Renal pelvis (tissue), 4 donors: ENCODE measurements around the gene PPP2R2D. TPM values are rescaled to one million over a fixed set of nuclear protein-coding genes. Genes with fewer than 3 reads are reported as not detected.

Experiments used
- DNase-seq: peaks from one replicate; pipeline ENCODE4 v3.0.0-alpha.2; 2013
- polyA plus RNA-seq, 3 donors: library from polyadenylated mRNA; unstranded; fragments of 120-200 nt; gene quantifications; one replicate each; pipeline ENCODE4 v1.2.1, GENCODE V29; 2013; ENCODE audit not compliant: insufficient read length in 3 of 3

The PPP2R2D gene
- polyA plus RNA-seq, 3 donors = 42.0 to 46.1 (median 42.6) TPM

DNA sequence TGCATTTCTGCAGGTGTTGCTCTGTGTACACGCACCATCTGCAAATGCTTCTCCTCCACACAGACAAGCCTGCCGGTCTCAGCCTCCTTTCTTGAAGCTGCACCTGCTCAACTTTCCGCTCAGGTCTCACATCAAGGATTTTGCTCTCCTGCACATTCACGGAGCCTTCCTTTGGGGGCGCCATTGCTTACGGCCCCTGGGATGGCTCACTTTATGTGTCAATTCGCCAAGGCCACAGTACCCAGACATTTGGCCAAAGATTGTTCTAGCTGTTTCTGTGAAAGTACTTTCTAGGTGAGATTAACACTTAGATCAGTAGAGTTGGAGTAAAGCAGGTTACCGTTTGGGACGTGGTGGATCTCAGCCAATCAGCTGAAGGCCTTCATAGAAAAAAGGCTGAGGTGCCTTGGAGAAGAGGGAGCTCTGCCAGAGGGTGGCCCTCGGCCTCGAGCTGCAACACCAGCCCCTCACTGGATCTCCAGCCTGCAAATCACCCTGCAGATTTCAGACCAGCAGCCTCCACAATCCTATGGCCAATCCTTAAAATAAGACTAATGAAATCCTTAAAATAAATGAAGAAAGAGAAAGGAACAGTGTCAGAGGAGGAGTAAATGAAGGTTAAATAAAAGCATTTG is 39.9 kb upstream of the PPP2R2D start:
- DNase-seq = no peak

DNA sequence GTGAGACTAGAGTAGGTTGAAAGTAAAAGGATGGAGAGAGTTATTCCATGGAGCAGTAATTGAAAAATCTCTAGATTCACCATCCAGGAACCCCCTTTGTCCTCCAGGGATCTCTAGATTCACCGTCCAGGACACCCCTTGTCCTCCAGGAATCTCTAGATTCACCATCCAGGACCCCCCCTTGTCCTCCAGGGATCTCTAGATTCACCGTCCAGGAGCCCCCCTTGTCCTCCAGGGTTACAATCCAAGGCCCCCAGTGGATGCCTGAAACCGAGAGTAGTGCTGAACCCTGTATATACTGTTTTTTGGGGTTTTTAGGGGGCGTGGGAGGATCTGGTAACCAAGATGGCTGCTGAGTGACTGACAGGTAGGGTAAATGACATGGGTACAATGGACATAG is 38.3 kb upstream of the PPP2R2D start:
- DNase-seq = no peak

DNA sequence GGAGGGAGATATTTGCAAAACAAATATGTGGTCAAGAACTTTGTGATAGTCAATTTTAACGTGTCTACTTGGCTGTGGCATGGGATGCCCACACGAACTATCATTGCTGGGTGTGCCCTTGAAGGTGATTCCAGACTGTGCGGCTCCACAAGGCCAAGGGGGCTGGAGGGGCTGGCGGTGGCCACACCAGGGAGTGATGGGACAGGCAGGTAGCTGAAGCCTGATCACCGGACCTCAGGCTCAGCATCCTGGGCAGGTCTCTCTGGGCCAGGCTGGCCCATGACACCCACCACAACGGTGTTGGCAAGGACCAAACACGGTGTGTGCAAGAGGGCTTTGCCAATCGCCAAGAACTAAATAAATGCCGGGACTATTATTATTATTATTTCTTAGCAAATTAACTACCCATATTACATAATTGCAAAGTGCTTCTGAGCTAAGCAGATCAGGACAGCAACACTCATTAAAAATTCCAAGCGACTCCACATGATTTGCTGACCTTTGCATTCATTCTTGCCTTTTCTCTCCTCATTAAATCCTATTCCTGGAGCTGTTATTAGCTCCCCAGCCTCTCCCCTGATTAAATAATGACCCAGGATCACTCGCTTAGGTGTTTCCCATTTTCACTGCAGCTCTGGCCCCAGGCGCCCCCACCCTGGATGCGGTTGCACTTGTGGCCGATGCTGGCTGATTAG is 35.4 kb upstream of the PPP2R2D start:
- DNase-seq = no peak

DNA sequence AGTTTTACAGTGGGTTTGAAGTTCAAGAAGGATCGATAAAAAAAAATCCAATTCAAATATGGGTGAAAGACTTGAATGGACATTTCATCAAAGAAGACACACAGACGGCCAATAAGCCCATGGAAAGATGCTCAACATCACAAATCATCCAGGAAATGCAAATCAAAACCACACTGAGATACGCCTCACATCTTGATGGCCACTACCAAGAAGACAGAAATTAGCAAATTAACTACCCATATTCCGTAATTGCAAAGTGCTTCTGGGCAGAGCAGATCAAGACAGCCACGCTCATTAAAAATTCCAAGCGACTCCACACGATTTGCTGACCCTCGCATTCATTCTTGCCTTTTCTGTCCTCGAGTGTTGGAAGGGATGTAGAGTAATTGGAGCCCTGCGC is 34.1 kb upstream of the PPP2R2D start:
- no peak for DNase-seq

DNA sequence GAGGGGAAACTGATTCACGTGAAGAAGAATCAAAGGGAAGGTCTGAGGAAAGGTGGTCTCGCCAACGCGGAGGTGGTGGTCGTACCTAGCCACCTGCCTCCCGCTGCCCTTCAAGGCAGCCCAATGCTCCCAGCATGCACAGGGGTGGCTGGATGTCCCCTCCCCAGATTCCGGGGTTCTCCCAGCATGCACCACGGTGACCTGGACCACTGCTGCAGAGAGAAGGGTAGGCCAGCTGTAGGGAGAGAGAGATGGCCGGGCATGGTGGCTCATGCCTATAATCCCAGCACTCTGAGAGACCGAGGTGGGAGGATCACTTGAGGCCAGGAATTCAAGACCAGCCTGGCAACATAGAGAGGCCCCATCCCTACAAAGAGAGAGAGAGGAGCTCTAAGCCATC is 32.4 kb upstream of the PPP2R2D start:
- no peak for DNase-seq

DNA sequence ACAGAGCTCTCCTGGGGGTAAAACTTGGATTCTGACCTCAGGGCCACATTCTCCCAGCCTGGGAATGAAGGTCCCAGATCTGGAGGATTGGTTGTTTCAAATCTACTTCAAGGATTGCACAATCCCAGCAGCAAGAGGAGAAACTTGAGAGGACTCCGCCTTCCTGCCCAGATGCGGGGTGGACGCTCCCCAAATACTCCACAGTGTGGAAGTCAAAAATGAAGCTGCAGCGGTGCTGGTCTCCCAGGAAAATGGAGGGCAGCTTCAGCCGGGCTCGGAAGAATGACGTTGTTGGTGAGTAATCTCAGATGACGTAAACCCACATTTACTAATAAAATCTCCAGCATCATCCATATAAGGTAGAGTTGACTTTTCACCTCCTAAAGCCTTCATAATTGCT is 31.5 kb upstream of the PPP2R2D start:
- no peak for DNase-seq

DNA sequence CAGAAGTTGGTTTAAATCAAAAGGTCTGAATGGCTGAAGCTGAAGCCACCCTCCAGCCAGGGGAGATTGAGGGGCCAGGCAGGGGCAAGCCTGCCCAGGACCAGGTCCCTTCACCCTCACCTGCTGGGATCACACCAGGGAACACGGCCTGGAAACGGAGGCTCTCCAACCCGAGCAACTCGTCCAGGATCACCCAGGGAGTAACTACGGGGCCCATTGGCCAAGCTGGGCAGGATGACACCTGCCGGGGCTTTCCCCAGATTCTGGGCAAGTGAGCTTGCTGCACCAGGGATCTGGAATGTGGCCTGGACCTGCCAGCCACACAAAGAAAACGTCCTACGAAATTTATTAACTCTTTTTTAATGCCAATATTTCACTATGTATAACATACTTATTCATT is 30.4 kb upstream of the PPP2R2D start:
- DNase-seq = no peak

DNA sequence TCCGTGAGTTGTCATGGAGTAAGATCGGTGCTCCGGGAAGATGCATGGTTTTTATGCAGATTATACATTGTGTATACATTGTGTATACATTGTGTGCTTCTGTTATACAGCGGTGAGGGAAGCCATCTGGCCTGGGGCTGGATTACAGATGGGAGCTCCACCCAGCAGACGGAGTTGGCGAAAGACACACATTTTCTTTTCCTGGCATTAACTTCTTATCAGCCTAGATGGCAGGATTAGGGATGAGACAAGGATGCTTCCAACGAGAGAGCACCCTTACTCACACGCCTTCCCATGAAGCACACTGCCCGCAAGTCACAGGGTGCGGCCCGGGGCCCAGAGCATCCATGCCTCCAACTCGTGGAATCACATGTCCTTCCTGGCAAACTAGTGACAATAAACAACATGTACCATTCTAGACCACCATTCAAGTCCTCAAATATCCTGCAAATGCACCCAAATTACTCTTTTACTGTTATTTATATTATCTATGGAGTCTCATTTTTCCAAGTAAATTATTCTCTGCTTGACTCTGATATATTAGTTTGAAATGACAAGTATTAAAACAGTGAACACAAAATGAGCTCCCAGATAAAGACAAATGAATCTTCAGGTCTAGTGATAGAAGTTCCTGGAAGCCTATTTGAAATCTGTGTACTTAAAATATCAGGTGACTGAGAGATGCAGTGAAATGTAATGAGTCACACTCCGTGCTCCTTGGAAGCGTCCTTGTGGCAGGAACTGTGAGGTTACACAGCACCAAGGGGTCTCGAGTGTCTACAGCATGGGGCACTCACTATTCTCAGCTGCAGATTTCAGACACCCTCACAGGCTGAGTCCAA is 29.8 kb upstream of the PPP2R2D start:
- DNase-seq = no peak

DNA sequence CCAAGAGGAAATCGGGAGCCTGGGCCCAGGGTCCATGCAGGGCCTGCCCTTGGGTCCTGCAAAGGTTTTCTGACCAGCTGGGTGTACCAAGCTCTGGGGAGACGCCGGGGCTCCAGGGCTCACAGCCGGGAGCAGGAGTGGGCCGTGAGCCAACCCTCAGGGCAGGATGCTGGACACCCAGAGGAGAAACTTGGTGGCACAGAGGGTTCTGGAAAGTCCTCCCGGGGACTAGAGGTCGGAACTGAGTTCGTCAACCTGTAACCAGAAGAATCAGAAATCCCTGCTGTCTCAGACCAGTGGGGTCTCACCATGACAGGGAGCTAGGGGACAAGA is 29.2 kb upstream of the PPP2R2D start:
- DNase-seq = no peak

DNA sequence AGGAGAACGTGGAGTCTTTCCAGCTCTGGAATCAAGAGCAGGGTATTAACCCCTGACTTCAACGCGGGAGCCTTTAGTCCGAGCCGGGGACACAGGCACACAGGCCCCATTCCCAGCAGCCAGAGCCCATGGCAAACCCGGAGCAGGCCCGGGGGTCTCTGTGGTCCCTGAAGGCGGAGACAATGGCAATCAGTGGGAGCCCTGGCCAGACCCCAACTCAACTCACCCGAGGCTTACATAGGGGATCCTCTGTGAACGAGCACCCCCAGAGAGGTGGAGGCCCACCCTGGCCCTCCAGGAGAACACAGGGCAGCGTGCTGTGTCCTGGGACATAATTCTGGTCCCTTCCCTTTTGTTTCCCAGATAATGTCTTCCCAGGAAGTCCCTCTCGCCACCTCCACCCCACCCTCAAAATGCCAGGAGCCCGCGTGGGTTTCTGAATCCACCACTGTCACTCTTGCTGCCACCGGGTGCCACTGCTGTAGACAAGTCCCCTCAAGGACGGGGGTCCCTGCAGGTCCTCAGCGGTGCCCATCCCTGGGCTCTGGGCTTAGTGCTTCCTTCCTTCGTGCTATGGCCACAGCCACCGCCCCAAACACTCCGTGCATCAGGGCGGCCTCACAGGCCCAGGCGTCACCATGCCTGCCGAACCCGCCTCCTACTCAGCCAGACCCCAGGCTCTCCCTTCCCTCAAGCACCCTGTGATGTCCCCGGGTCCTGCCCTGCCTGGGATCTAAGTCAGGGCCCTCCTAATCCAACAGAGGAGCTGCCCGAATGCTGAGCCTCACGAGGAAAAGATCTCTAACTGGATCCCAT is 28.6 kb upstream of the PPP2R2D start:
- DNase-seq = no peak

DNA sequence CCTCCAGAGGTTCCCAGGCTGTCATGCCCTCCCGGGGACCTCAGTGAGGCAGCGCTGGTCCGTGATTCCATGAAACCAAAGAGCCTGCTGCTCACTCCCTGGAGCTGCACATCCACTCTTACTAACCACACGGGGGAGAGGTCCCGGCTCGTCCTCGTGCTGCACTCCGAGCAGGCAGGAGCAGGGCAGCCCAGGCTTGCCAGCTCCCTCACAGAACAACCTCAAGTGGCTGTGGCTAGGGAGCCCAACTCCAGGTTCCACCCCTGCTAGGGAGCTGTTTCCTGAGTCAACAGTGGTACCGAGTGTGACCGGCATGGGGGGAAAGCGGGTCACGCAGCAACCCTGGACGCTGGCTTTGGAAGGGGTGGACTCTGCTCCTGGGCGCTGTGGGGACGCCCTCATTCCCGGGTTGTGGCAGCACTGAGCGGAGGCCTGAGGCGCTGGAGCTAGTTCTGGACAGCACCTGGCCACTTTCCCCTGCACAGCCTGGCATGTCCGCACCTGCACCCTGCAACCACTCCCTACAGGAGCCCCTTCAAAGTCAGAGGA is 27.9 kb upstream of the PPP2R2D start:
- no peak for DNase-seq

DNA sequence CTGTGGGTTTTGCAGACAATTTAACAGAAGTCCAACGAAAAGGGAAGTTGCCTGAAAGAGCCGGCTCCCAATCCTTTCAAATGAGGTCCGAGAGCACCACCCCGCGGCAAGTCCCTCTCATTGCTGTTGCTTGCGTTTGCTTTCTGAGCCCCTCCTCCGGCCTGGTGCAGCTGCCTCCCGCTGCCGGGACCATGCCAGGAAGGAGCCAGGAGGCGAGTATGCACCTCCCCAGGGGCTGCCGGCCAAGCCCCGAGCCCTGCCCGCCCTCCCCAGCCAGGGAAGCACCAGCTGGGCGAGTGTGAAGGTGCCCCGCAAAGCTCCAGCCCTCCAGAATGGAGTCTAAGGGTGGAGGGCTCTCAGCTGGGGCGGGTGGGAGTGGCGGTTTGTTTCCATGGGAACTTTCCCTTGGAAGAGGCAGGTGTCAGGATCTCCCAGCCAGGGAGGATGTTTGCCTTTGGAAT is 25.8 kb upstream of the PPP2R2D start:
- DNase-seq = peak; percentile 85

DNA sequence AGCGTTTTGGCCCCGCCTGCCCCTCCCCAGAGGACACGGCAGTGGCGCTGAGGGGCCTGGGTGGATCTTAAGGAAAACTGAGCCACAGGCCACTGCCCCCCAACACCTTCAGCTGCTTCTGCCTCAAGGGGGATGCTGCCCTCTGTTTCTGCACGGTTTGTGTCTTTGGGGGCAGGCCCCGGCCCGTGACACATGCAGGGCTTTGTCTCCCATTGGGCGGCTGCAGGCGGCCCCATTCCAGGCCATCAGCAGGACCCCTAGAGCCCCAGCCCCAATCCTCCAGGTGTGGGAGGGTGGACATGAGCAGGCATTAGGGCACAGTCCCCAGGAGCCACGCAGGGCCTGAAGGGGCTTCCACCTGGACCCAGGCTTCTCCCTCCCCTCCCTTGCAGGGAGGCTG is 25.3 kb upstream of the PPP2R2D start:
- DNase-seq = no peak

DNA sequence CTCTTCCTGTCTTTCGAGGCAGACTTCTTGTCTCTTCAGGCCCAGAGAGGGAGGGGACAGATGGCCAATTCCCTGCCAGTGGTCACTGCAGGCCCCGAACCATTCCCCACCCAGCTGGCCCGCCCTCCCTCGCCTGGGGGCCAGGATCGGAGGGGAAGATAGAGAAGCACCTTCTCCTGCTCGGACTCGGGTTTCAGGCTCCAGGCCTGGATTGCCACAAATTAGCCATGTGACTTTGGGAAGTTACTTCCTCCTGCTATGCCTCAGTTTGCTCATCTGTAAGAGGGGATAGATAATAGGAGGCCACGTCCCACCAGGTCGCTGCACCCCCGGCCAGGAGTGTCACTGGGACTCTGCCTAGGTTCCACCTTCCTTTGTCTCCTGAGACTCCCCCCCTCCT is 24.8 kb upstream of the PPP2R2D start:
- no peak for DNase-seq

DNA sequence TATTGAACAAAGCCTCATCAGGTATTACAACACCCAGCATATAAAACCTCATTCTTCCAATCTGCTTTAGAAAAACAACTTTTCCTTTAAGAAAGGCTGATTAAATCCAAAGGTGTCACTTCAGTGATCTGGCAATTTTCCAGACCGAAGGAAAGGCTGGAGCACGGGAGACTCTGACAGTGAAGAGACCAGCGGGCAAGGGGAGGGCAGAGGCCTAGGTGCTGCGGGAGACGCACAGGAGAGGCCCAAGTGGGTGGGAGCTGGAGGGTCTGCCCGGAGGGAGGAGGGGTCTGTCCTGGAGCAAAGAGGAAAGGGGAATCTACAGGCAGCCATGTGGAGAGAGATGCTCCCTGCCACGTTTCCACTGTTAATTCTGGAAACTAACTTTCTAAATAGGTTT is 24.3 kb upstream of the PPP2R2D start:
- peak; percentile 31 for DNase-seq

DNA sequence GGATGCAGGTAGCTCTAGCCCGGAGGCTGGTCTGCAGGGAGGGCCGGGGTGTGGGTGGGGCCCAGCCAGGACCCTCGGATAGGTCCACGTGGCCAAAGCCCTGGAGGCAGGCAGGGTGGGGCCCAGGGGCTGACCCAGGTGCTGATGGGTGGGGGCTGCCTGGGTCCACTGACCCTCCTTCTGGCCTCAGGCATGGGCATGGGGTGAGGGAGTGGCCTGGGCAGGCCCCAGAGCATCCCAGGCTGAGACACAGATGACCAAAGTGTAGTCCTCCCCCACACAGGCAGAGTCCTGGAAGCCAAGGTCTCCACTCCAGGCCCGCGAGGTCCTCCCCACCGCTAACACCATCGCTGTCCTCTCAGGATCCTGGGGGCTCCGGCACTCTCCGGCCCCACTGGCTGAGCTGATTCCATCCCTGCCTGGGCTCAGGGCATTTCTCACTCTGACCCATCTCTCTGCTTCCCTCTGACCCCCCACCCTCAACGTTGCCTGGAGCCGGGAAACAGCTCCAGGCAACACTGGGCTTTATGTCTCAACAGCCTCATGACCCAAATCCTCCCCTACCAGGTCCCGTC is 20.7 kb upstream of the PPP2R2D start:
- DNase-seq = no peak

DNA sequence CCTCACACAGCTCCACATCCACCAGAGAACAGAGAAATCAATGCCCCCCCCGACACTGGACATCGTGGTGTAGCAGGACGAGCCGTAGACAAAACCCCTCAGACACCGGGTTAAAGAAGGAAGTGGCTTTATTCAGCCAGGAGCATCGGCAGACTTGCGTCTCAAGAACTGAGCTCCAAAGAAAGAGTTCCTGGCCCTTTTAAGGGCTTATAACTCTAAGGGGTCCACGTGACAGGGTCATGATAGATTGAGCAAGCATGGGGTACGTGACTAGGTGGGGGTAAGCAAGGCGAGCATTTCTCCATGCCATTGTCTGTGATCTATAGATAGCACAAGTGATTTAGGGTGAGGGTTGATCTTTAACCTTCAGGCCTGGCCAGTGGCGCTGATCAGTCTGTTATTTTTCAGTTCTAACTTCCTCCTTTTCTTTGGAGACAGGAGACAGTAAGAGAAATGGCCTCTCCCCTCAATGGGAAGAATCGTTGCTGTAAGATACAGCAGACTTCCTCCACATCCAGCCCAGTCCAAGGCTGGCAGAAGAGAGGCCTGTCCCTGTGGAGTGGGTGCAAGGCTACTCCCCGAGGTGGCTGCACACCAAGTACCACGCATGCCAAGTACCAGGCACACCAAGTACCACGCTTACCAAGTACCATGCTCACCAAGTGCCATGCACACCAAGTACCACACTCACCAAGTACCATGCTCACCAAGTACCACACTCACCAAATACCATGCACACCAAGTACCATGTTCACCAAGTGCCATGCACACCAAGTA is 19.5 kb upstream of the PPP2R2D start:
- DNase-seq = no peak

DNA sequence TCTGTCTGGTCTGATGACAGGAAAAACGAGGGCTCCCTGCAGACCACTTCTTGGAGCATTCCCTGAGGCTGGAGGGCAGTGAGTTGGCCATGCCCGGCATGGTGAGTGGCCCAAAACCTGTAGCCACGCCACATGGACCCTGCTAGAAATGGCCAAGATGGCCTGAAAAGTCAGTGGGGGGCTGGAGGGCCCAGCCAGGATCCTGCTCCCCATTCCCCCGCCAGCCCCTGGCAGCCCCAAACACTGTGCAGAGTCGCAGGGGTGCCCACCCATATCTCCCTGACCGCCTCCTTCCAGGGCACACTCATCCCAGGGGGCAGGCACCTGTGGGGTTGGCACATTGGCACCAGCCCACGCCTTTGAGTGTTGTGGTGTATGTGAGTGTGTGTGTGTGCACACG is 18.7 kb upstream of the PPP2R2D start:
- DNase-seq = no peak

DNA sequence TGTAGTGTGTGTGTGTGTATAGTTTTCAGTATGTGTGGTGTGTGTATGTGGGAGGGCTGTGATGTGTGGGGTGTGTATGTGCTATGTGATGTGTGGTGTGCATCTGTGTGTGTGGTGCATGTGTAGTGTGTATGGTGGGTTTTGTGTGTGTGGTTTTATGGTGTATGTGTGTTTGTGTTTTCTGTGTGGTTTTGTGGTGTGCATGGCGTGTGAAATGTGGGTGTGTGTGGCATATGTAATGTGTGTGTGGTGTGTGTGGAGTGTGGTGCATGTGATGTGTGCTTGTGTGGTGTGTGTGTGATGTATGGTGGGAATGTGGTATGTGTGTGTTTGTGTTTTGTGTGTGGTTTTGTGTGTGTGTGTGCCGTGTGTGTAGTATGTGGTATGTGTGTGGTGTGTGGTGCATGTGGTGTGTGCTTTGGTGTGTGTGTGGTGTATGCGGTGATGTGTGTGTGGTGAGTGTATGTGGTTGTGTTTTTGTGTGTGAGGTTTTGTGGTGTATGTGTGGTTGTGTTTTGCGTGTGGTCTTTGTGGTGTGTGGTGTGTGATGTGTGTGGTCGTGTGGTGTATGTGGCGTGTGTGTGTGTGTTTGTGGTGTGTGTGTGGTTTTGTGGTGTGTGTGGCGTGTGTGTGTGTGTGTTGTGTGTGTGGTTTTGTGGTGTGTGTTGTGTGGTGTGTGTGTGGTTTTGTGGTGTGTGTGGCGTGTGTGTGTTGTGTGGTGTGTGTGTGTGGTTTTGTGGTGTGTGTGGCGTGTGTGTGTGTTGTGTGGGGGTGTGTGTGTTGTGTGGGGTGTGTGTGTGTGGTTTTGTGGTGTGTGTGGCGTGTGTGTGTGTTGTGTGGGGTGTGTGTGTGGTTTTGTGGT is 18.0 kb upstream of the PPP2R2D start:
- DNase-seq = no peak
